Measurements from ENCODE around the gene SEPTIN3. TPM values are rescaled to one million over a fixed set of nuclear protein-coding genes. Genes with fewer than 3 reads are reported as not detected.

The SEPTIN3 gene, protein sequence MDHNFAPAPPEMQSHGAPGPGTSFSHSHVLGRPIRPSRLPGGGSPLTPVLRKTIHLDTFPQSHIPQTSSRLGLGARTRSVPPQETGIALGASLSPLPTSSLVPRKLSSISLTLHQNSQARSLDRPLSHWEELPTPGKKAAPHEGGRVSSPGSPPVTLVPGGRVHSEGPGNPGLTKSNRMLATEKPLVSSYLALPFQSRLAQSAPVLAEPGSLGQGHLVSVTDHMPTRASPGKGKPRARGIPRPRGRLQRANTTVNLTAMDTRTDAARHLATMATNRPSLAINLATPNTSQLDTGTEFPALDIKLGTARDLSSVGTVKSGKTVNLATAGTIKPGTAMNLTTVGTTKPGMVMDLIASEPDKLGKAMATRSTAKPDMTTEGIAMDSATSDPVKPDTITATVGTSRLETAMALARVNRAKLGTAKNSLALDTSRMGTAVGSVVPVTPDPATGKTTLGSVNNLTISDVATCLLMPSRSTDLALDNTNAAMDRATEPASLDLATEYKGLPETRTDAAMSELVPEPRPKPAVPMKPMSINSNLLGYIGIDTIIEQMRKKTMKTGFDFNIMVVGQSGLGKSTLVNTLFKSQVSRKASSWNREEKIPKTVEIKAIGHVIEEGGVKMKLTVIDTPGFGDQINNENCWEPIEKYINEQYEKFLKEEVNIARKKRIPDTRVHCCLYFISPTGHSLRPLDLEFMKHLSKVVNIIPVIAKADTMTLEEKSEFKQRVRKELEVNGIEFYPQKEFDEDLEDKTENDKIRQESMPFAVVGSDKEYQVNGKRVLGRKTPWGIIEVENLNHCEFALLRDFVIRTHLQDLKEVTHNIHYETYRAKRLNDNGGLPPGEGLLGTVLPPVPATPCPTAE
- 35.5 TPM for total RNA-seq

DNA sequence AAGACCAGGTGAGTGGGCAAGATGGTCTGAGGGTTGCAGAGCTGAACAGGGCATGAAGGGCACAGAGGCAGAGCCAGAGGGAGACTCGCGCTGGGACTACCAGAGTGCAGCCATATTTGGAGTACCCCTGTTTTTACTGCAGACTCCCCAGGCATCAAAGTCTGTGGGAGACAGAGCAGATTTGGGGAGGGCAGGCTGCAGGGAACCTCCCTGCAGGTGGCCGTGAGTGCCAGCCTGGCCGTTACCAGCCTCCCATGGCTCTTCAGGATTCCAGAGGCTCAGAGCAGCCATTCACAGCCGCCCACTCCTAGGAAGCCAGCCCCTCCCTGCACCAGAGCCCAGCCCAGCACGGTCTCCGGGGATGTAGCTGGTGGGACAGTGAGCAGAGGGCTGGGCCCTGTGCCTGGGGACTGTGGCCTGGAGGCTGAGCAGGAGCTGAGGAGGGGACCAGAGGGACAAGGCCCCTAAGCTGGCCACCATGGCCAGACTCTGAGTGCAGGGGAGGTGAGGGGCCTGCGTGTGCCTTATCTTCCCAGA, at the start of gene SEPTIN3:
Gene SEPTIN3, plus strand, starts transcription at position 334 of the 537 bp plus-strand sequence. CDS start 2,050 bp downstream, outside the sequence.
- DNase-seq (ENCODE audit: low spot score), result no peak
- intact Hi-C loops (cut with DNase I), result no loop called here
- peak; percentile 38 for ATAC-seq

DNA sequence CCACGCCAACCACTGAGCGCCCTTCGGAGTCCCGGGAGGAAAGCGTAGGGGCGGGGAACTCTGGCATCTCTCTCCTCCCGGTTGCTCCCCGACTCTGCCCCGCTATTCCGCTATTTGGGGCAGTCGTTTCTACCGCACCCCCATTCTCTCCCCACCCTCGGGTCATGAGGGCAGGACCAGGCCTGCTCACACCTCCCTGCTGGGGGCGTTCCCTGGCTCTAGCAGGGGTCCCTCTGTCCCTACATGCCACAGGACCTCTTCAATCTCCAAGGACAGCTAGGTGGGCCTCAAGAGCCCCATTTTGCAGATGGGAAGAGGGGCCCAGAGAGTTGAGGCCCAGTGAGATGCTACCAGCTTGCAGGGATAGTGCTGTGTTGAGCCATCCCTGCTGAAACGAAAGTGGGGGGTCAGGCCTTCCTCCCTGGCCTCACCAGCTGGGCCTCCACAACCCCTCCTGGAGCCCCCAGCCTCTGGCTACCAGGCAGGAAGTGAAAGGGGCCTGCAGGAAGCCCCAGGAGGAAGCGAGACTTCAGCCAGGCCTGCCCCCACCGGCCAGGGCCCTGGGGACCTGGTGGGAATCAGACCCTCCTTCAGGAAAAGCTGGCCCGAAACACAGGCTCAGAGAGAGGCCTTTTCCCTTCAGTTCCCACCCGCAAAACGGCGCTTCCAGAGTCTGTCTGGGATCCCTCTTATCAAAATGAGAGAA, 48.8 kb upstream of the SEPTIN3 start:
- ATAC-seq, result peak; percentile 35
- no peak for DNase-seq (ENCODE audit: low spot score)
- intact Hi-C loops (cut with DNase I), result no loop called here

DNA sequence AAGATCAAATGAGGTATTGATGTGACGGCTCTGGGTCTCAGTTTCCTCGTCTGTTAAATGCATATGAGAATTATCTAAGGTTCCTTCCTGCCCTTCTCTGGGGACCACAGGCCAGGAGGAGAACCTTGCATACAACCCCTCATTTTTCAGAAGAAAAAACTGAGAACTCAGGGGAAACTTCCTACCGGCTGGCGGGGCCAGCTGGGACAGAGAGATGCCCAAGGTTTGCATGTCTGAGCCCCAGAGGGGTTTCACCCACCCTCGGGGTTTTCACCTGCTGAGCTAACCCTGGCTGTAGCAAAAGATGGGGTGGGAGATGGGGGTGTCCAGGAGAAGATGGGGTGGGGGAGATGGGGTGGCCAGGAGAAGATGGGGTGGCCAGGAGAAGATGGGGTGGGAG, 46.9 kb upstream of the SEPTIN3 start:
- intact Hi-C loops (cut with DNase I), result no loop called here
- DNase-seq (ENCODE audit: low spot score) (no peak), ATAC-seq (no peak)

DNA sequence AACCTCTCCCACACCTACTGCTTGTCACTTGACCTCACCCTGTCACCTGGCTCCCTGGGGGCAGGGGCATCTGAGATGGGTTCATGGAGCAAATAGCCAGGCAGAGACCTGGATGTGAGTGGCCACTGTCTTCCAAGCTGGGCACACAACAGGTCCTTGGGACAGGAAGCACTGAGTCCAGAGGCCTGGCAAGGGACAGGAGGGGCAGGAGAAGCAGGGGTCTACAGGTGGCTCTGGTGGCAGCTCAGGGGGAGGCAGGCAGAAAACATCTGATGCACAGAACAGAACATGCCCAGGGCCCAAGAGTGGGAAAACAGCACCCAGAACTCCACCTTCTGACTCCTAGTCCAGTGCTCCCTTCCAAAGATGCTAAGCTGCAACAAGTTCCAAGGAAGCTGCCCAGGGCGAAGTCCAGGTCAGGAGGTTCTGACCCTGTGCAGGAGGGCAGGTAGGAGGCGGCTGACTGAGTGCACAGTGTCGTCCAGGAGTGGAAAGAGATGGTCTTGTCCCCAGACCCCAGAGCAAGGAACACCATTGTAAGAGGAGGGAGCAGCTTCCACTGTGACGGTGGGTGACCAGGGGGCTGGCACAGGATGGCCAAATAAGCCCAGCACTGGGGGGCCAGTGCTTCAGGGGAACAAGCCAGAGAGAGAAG, 46.2 kb upstream of the SEPTIN3 start:
- no peak for DNase-seq (ENCODE audit: low spot score)
- intact Hi-C loops (cut with DNase I), result no loop called here
- ATAC-seq, result no peak

DNA sequence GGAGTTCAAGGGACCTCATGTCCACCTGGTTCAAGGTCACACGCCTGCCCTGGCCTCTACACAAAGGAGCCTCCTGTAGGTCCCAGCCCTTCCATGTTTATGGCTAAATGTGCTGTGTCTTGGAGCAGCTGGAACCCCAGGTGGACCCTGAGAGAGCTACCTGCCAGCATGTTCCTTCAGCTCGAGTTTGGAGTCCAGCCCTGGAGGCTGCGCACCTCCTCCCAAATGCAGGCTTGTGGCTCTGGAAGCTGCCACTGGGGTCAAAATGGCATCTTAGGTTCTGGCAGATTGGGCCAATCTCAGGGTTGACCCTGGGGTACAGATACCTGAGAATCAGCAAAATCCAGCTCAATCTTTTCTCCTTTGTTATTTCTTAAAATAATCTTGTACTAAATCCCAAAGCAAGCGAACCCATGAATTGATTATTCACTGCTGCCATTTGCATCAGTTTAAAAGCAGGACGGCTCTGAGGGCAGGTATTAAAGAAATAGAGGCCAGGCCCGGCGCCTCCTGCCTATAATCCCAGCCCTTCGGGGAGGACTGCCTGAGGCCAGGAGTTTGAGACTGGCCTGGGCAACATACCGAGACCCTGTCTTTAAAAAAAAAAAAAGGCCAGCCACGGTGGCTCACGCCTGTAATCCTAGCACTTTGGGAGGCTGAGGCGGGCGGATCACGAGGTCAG, 45.5 kb upstream of the SEPTIN3 start:
- intact Hi-C loops (cut with DNase I), result no loop called here
- DNase-seq (ENCODE audit: low spot score) (no peak), ATAC-seq (no peak)

DNA sequence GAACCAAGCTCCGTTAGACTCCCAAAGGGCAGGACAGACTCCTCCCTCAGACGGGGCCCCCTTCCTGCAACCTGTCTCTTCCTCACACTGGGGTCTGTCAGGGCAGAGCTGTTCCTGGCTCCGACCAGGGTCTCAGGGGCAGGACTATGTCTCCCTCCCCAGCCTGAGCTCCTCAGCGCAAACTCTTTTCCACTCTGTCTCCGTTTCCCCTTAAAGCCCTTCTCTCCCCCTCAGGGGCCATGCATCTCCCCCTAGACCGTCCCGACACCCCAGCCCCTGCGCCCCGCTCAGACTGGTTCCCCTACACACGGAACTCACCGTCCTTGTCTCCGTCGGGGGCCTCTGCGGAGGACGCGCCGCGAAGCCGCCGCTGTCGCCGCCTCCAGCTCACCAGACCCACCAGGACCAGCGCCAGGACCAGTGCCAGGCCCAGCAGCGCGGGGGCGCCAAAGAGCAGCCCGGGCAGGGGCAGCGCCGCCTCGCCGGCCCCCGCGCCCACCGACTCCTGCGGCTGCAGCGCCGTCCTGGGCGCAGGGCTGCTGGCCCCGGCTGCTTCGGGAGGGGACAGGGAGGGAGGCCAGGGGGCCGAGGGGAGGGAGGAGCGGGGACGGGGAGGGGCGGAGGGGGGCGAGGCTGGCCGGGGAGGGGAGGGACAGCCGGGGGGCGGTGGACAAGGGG, 43.3 kb upstream of the SEPTIN3 start:
- intact Hi-C loops (cut with DNase I), result no loop called here
- DNase-seq (ENCODE audit: low spot score), result no peak
- peak; percentile 56 for ATAC-seq

DNA sequence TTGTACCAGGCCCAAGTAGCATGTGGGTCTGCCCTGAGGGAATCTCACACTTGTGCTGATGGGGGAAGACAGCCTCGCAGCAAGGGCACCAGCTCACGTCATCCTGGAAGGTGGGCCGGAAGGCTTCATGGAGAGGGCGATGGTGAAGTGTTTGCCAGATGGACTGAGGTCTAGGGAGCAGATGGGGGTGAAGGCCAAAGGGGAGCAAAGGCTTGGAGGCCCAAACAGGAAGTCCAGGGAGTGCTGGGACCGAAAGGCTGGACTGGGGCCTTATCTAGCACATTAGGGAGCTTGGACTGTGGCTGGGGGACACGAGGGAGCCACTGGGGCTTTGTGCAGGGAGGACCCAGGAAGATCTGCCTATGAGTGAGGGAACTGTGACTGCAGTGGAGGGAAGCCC, 41.4 kb upstream of the SEPTIN3 start:
- intact Hi-C loops (cut with DNase I), result loop anchor here (1.0 kb wide), 1 partner anchor 35 kb away; no protein-coding TSS in a partner anchor
- no peak for ATAC-seq
- DNase-seq (ENCODE audit: low spot score), result no peak

DNA sequence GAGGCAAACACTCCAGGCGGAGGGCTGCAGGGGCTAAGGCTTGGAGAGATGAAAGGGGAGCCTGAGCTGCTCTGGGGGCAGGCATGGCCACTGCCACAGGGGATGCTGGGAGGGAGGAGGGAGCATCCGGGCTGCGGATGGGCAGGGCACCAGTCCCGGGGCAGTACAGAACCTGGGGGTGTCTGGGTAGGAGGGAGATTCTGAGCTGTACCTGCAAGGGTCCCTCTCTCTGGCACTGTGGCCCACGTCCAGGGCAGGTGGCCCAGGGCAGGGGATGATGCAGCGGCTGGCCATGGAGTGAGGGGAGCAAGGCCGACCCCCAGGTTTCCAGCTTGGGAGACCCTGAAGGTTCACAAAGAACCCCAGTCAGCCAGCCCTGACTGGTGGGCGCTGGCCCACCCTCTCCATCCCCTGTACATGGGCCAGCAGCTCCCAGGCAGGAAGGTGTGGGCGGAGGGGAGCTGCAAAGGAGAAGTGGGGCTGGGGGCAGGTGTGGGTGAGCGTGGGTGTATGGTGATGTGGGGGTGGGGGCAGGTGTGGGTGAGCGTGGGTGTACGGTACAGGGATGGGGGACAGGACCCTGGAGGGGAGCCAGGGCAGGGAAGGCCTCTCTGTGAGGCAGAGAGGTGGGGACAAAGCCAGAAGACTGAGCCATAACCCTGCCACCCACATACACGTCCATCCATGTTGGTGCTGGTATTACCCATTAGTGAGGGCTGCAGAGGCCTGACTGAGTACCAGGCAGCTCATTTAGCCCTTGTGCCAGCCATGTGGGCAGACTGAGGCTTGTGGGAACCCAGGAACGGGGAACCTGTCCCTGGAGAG, 40.4 kb upstream of the SEPTIN3 start:
- ATAC-seq (no peak), DNase-seq (ENCODE audit: low spot score) (no peak)
- intact Hi-C loops (cut with DNase I), result loop anchor here (1.0 kb wide), 1 partner anchor 36 kb away; no protein-coding TSS in a partner anchor

DNA sequence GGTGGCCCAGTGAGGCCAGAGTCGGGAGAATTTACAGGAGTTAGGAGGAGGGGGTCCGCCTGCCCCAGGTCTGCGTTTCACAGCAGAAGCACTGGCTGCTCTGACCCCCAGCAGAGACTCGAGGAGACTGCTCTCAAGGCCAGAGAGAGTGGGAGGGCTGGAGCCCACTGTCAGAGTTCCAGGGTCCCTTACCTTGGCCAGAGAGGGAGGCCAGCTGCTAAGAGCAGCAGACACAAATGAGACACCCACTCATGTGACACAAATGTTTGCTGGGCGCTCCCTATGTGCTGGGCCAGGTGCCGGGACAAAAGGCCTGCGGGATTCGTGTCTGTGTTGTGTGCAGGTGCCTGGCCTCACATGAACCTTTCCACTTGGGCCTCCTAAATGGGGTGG, 39.8 kb upstream of the SEPTIN3 start:
- ATAC-seq, result no peak
- DNase-seq (ENCODE audit: low spot score), result no peak
- intact Hi-C loops (cut with DNase I), result no loop called here

DNA sequence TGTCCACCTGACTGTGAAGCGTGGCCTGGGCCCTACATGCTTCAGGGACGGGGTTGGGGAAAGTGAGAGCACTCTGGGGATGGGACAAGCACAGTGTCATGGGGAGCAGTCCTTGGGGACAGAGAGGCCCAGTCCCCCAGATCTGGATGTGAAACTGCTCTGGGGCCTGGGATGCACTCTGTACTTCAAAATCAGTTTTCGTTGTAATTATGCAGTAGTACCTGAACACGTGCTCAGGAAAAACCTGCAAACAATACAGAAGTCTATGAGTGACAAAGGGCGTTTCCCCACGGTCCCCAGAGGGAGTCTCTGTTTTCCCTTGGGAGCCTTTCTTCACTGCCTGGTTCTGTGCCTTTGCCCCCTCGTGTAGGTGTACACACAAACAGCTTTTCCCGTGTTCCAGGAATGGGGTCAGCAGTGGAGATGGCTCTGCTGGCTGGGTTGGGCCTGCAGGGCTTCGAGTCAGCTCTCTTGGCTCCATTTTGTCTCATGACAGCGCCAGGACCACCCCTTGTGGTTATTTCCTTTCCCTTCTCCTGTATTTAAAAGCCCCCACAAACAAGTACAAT, 37.5 kb upstream of the SEPTIN3 start:
- DNase-seq (ENCODE audit: low spot score) (no peak), ATAC-seq (no peak)
- intact Hi-C loops (cut with DNase I), result no loop called here

DNA sequence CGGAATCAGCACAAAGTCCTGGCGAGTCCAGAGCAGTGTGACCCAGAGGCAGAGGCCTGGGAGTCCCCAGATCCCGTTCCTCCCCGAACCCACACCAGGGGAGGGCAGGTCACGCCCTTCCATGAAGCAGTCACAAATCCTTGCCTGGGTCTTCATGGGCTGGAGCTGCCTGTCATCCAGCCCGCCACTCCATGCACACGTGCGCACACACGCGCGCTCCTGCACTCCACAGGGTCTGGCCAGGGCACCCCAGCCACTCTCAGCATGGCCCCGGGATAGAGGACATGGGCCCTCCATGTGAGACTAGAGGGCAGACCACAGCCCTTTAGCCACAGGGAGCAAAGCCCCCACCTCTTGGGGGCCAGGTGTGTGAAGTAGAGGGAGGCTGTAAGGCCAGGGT, 36.9 kb upstream of the SEPTIN3 start:
- intact Hi-C loops (cut with DNase I), result no loop called here
- ATAC-seq, result no peak
- DNase-seq (ENCODE audit: low spot score), result no peak

DNA sequence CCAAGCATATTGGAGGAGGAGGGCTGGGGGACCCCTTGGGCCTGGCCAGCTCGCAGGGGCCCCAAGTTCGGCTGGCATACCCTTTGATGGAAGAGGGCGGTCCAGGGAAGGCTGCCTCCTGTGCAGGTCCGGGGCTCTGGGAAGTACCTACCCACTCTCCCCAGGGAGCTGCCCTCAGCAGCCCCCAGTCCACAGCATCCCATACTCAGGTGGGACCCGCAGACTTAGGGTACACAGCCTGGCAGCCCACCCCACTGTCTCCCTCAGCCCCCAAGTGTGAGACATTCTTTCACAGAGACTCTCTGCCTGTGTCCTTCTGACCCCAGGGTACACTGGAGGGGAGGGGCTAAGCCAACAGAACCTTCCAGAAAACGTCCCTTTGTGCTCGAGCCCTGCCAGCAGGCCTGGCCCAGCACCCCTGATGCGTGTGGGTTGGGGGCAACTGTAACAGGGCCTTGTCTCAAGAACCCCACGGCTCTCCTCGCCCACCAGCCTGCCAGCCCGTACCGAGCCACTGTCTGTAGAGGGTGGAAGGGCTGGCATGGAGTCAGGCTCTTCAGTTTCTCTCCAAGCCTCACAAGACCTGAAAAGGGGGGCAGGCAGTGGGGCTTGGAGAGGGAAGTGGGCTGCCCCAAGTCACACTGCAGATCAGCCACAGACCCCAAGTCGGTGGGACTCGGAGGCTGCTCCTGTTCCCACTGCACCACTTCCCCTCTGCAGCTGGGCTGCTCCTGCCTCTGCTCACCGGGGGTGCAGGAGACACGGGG, 35.6 kb upstream of the SEPTIN3 start:
- DNase-seq (ENCODE audit: low spot score), result no peak
- intact Hi-C loops (cut with DNase I), result no loop called here
- ATAC-seq, result no peak

DNA sequence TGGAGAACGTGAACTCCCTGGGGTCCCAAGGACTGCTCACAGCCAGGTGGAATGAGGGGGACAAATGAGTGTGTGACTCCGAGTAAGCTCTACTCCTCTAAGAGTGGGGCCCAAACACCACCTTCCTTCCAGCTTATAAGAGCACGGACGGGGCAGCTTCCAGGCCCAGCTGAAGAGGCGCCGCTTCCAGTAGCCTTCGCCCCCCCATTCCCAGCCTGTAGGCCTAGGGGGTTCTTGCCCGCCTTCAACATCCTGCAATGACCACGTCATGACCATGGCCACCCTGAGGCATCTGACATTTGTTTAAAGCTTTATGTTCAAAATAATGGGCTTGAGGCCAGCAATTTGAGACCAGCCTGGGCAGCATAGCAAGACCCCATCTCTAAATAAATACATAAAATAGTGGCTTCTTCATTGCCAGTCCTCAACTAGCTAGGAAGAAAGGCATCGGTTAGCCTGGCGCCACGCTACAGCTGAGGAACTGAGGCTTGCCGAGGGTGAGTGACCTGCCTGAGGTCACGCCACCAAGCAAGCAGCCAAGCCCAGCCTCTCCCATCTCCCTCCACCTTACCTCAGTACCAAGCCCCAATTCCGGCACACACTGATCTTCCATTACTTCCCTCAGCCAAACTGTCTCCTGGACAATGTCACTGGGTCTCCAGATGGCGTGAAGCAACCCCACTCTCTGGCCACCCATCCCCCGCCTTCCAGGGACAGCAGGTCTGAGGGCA, 34.8 kb upstream of the SEPTIN3 start:
- DNase-seq (ENCODE audit: low spot score) (no peak), ATAC-seq (no peak)
- intact Hi-C loops (cut with DNase I), result no loop called here

DNA sequence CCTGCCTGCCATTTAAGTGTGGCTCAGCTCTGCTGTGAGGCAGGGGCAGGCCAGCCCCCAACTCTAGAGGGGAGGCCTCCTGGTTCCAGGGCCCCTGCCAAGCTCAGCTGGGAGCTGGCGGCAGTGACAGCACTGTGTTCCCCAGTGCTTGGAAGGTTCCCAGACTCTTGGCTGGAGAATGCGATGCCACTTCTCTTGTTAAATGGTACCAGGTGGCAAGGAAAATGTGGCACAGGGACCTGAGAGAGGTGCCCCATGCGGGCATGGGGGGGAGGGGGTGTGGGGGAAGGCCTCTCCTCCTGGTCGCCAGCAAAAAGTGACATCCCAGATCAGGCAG, 34.3 kb upstream of the SEPTIN3 start:
- intact Hi-C loops (cut with DNase I), result no loop called here
- DNase-seq (ENCODE audit: low spot score) (no peak), ATAC-seq (no peak)

DNA sequence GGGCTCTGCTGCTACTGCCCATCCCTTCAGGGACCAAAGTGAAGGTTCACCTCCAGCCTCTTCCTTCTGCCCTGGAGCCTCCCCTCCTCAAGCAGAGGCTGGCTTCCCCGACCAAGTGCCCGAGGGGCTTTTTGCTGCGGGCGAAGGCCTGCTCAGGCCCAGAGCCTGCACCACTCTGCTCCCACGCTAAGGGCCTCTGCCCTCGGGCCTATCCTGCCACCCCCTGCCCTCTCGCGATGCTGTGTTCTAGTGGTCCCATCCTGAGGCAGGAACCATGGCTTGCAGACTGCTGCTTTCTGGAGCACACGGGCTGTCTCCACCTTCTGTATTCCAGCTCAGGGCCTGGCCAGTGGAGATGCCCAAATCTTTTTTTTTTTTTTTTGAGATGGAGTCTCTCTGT, 33.7 kb upstream of the SEPTIN3 start:
- intact Hi-C loops (cut with DNase I), result no loop called here
- DNase-seq (ENCODE audit: low spot score) (no peak), ATAC-seq (no peak)

DNA sequence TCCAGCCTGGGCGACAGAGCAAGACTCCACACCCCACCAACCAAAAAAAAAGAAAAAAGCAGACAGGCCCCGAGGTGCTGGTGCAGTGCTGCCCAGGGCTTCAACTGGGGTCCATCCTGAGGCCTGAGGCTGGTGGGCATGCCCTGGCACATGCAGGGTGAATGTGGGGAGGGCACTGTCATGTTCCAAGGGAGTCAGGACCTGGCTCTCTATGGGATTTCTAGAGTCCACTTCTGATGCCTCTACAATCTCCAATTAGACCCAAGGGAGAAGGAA, 32.4 kb upstream of the SEPTIN3 start:
- DNase-seq (ENCODE audit: low spot score) (no peak), ATAC-seq (no peak)
- intact Hi-C loops (cut with DNase I), result no loop called here
